OCI-M1 (cell line): ENCODE data around the gene KASH5.
A peak's percentile ranks its signal among the peaks of the same experiment; 100 is the strongest.

Experiments used
- DNase-seq: peaks from one replicate; lab custom pipeline; 2025; lab: John Stamatoyannopoulos, UW

KASH5 gene

GRCh38 chr19:49421039-49421877, 33.2 kb downstream of the KASH5 start:
- peak; percentile 61 for DNase-seq

DNA sequence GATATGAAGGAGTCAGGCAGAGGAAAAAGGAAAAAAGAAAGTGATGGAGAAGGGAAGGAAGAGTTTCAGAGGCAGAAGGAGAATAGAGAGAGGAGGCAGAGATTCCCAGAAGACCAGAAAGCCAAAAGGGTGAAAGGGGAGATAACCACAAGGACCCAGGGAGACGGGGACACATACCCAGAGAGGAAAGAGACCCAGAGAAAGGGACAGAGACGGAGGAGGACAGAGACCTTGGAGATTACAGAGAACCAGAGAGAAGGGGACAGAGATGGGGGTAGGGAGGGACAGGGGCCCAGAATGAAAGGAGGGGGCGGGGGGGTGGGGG, 33.8 kb downstream of the KASH5 start:
- DNase-seq = no peak

- DNase-seq = no peak
Observed at GRCh38 chr19:49422407-49423070, 34.5 kb downstream of the KASH5 start.

DNA sequence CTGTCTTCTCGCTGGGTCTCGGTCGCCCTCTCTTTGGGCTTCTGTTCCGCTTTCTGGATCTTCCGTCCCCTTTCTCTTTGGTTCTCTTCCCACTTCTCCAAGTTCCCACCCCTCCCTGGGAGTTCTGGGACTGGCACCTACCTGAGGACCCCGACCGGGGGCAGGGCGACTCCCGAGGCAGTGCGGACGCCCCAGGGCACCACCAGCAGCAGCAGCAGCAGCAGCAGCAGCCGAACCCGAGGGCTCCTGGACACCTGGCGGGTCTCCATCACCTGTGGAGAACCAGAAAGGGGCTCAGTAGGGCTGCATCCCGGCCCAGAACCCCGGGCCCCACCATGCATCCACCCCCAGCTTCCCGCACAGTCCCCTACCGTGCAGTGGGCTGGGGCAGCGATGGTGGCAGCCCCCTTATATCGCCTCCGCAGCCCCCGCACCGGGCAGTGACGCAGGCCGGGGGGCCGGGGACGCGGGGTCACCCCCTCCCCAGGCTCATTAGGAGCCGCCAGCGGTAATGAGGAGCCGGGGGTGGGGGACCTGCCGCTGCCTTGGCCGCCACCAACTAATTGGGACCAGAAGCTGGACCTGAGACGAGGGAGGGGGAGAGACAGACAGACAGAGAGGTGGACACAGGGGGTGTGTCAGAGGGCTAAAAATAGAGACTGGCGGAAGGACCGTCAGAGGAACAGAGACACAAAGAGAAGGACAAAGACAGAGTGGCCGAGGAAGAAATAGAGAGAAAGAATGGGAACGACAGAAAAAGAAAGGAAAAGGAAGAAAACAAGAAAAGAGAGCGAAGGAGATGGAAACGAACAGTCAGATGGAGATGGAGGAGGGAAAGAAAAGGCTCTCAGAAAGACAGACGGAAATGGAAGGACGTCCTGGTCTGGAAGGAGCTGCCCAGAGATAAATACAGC, 35.3 kb downstream of the KASH5 start, which contains the start of gene PTH2:
PTH2 (minus strand) TSS at position 371 of the 914 bp plus-strand sequence; CDS start at position 269, 102 bp downstream.
- DNase-seq = no peak

- DNase-seq = no peak
Observed at GRCh38 chr19:49423985-49424303, 35.9 kb downstream of the KASH5 start.

DNA sequence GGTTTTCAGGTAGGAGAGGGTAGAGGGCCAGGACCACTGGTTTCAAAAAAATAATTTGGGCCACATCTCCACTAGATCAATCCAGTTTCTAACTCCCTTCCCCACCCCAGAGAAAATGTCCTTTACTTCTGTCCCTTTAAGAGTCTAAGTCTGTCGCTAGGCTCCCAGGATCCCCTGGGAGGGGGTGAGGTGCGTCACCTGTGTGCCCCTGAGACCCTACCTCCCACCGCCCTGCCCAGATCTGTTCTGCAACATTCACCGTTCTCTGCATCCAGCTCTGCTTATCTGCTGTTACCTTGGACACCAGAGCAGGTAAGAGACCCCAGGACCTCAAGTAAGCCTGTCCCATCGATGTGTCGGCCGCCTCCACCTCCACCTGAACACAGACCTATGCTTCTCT, 37.1 kb downstream of the KASH5 start, which contains the start of gene GFY:
GFY (plus strand) TSS at position 211 of the 400 bp plus-strand sequence. CDS start 1,043 bp downstream, outside the sequence.
- DNase-seq = no peak

DNA sequence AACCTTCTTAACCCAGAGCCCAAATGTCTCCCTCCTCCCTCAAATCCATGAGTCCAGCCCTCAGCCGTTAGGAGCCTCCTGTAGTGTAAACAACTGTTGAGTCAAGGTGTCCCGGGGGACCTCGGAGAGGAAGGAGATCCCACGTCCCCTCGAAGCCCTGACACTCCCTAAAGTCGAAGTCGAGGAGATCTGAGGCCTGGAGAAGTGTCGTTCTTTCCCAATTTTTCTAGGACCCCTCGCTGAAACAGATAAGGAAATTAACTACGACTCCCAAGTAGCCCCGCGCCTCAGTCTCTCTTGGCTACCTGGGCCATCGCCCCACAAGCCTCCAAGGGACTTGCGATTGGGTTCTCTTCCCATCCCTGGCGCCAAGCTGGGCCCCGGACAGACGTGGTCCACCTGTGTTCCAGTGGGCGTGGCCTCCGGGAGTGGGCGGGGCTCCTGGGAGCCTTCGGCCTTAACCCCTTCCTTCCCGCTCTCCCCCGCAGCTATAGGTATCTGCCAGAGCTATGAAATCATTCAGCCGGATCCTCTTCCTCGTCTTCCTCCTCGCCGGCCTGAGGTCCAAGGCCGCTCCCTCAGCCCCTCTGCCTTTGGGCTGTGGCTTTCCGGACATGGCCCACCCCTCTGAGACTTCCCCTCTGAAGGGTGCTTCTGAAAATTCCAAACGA, 38.0 kb downstream of the KASH5 start:
- peak; percentile 43 for DNase-seq

DNA sequence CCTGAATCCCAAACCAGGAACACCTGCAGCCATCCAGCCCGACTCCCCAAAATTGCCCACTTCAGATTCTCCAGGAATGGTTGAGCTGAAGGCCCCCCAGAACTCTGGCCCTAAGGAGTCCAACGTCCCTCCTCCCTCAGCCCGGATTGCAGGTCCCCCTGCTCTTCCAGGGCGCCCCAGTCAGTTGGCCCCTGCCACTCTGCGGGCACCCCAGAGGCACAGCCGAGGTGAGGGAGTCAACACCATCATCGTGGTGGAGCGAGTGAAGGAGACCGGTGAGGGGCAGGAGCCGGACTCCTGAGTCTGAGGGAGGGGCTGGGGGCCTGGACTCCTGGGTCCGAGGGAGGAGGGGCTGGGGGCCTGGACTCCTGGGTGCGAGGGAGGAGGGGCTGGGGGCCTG, 39.3 kb downstream of the KASH5 start:
- no peak for DNase-seq

GRCh38 chr19:49427855-49428546, 40.0 kb downstream of the KASH5 start:
- DNase-seq = peak; percentile 37

GRCh38 chr19:49428547-49429451, 40.8 kb downstream of the KASH5 start:
- DNase-seq = no peak

GRCh38 chr19:49430172-49430677, 42.2 kb downstream of the KASH5 start:
- peak; percentile 33 for DNase-seq

- DNase-seq = peak; percentile 10
Observed at GRCh38 chr19:49430678-49431329, 42.8 kb downstream of the KASH5 start.

- DNase-seq = no peak
Observed at GRCh38 chr19:49431330-49431749, 43.3 kb downstream of the KASH5 start.

- DNase-seq = no peak
Observed at GRCh38 chr19:49432141-49433073, 44.4 kb downstream of the KASH5 start.

- no peak for DNase-seq
Observed at GRCh38 chr19:49433240-49433901, 45.3 kb downstream of the KASH5 start.

DNA sequence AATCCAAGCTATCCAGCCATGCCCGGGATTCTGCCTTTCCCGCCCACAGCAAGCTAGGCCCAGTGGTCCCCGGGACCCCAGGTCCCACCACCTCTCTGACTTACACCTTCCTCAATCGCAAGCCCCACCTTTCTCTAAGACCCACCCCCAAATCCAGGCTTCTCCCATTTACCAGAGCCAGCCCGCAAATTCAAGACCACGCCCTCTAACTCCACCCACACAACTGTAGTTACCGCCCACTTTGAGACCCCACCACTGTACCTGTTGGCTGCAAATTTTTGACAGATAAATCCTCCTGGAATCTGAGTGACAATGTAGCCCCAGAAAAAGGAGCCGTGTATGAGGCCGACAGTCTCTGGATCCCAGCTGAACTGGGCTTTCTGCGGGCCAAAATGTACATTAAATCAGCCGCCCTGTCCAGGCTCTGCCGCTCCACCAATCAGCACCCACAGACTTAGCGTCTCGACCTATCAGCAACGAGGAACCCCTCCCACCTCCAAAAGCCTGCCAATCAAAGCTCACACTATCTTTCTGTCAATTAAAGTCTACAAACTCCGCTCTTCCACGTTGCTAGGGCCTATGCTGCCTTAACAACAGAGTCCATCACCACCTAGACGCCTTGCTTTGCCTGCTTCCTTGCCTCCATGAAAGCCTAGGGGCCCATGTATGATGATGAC, 47.0 kb downstream of the KASH5 start:
- DNase-seq = no peak

- no peak for DNase-seq
Observed at GRCh38 chr19:49435670-49436069, 47.6 kb downstream of the KASH5 start.
